SU-DHL-6 (cell line): ENCODE results near the gene ZNF800.

Source experiments
- CTCF ChIP-seq: fragments of 200-600 bp; sonication (generic); IDR thresholded peaks from one replicate; pipeline ENCODE4 v1.5.1; 2017; ENCODE audit warnings: antibody characterized with exemption, mild to moderate bottlenecking, low read length, moderate library complexity; ENCODE audit not compliant: insufficient read depth, poor library complexity, severe bottlenecking
- EZH2phosphoT487 ChIP-seq: fragments of 200-600 bp; sonication (generic), shearing (Covaris generic); conservative IDR thresholded peaks from 2 replicates; pipeline ENCODE4 v1.6.1; 2018; ENCODE audit warnings: mild to moderate bottlenecking, antibody characterized with exemption, low read length, moderate library complexity, mixed read lengths

DNA sequence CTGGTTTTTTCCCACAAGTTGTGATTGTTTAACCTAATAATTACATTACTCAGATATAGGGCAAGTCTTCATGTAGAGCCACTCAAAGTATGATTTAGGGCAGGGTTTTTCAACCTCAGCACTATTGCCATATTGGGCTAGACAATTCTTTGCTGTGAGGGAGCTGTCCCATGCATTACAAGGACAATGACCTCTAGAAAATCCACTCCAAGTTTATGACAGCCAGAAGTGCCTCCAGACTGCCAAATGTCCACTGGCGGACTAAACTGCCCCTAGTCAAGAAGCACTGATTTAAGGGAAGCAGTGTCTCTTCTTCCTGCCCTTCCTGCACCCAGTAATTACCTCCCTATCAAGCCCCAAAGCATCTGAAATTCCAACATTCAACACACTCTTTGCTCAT, 54.4 kb downstream of the ZNF800 start:
- no peak for TF ChIP-seq CTCF
- no peak for TF ChIP-seq EZH2phosphoT487
